NB4 (cell line): Measurements from ENCODE around the gene LMO1.

ENCODE experiments used
- CTCF ChIP-seq: IDR thresholded peaks from one replicate; pipeline ENCODE4 v1.5.1; 2012; ENCODE audit warnings: low read depth, low read length
- MYC ChIP-seq: IDR thresholded peaks from 2 replicates; pipeline ENCODE4 v1.6.1; 2011; ENCODE audit warnings: low read depth, low read length
- POLR2A ChIP-seq: IDR thresholded peaks from 2 replicates; pipeline ENCODE4 v1.6.1; 2011; ENCODE audit warnings: mild to moderate bottlenecking; ENCODE audit not compliant: insufficient read length; ENCODE audit errors: extremely low read depth

GRCh38 chr11:8261291-8261690 is 2.4 kb downstream of the LMO1 start:
- TF ChIP-seq CTCF, result no peak
- no peak for TF ChIP-seq POLR2A
- no peak for TF ChIP-seq MYC
